GM13976 (cell line): ENCODE results near the gene GRK5.

Experiments used
- DNase-seq: peaks from one replicate; pipeline ENCODE4 v3.0.0; 2012; ENCODE audit warnings: low spot score
- CTCF ChIP-seq: IDR thresholded peaks from 2 replicates; pipeline ENCODE4 v1.5.1; 2012; ENCODE audit warnings: borderline replicate concordance, mild to moderate bottlenecking; ENCODE audit not compliant: insufficient read depth; ENCODE audit errors: extremely low read depth, missing control alignments, control extremely low read depth
- in situ Hi-C: fragments of 300-500 bp; cut with MboI; formaldehyde crosslinking; loops from one replicate; pipeline ENCODE4 v1.12.0; 2022; ENCODE audit warnings: low sequenced_read_pairs, mixed read lengths, inconsistent platforms; ENCODE audit not compliant: unreplicated experiment

GRK5 gene

GRCh38 chr10:119248184-119248583, 40.8 kb downstream of the GRK5 start:
- TF ChIP-seq CTCF = no peak
- no peak for DNase-seq
- in situ Hi-C loops = no loop called here

- no peak for DNase-seq
- in situ Hi-C loops = no loop called here
- TF ChIP-seq CTCF = no peak
These were observed 41.3 kb downstream of the GRK5 start for GRCh38 chr10:119248681-119249080.

GRCh38 chr10:119250641-119251314, 43.4 kb downstream of the GRK5 start:
- in situ Hi-C loops = no loop called here
- no peak for DNase-seq
- no peak for TF ChIP-seq CTCF

GRCh38 chr10:119251315-119251708, 43.9 kb downstream of the GRK5 start:
- no peak for DNase-seq
- TF ChIP-seq CTCF = no peak
- in situ Hi-C loops = no loop called here

GRCh38 chr10:119252051-119252465, 44.7 kb downstream of the GRK5 start:
- no peak for TF ChIP-seq CTCF
- DNase-seq = no peak
- in situ Hi-C loops = no loop called here

- TF ChIP-seq CTCF = no peak
- in situ Hi-C loops = no loop called here
- DNase-seq = no peak
These were observed 45.2 kb downstream of the GRK5 start for GRCh38 chr10:119252470-119253151.
